PFSK-1 (cell line): Measurements from ENCODE around the gene SP3.

ENCODE experiments used
- FOXP2 ChIP-seq: optimal IDR thresholded peaks from 2 replicates; pipeline ENCODE3; 2011; ENCODE audit warnings: borderline replicate concordance, control low read depth, inconsistent platforms; ENCODE audit not compliant: insufficient read depth; ENCODE audit errors: extremely low read length, extremely low read depth
- POLR2AphosphoS5 ChIP-seq: IDR thresholded peaks from 2 replicates; pipeline ENCODE4 v1.6.1; 2012; ENCODE audit warnings: low read depth, mild to moderate bottlenecking, control low read depth, low read length, moderate library complexity
- REST ChIP-seq, 2 experiments: IDR thresholded peaks; 2 replicates each; pipeline versions ENCODE4 v1.6.1 to v1.8.0; 2011 to 2012; ENCODE audit warnings: low read depth in 2 of 2, low read length in 2 of 2, control low read depth in 1 of 2, inconsistent platforms in 1 of 2, mild to moderate bottlenecking in 1 of 2, moderate library complexity in 1 of 2; ENCODE audit not compliant: insufficient read depth in 1 of 2
- SIN3A ChIP-seq: IDR thresholded peaks from 2 replicates; pipeline ENCODE4 v1.6.1; 2012; ENCODE audit warnings: mild to moderate bottlenecking, low read length, moderate library complexity, borderline replicate concordance; ENCODE audit not compliant: insufficient read depth
- TAF1 ChIP-seq: IDR thresholded peaks from 2 replicates; pipeline ENCODE4 v1.6.1; 2012; ENCODE audit warnings: low read length, control low read depth, borderline replicate concordance; ENCODE audit not compliant: insufficient read depth

GRCh38 chr2:173999272-173999671 lies 34.1 kb upstream of the SP3 start:
- TF ChIP-seq POLR2AphosphoS5 (no peak), TAF1 (no peak), REST (IDR thresholded peaks at IDR 0.05; ENCODE audit: insufficient read depth in 1 of 2, low read depth in 2 of 2, low read length in 2 of 2) (no peak), FOXP2 (no peak), SIN3A (no peak)
